H9 (cell line): ENCODE measurements around the gene CCNC. TPM values are rescaled to one million over a fixed set of nuclear protein-coding genes. Genes with fewer than 3 reads are reported as not detected.

Source experiments
- DNase-seq: peaks from one replicate; pipeline ENCODE4 v3.0.0-alpha.2; 2017
- H2AFZ ChIP-seq: one replicate; pipeline ENCODE4 v1.6.1; 2013; ENCODE audit warnings: mild to moderate bottlenecking, low read length, control low read depth, moderate library complexity
- H2AK5ac ChIP-seq: 2 replicates; pipeline ENCODE4 v1.6.1; 2013; ENCODE audit warnings: low read length, control low read depth, mixed read lengths; ENCODE audit not compliant: insufficient read length
- H2BK120ac ChIP-seq: one replicate; pipeline ENCODE4 v1.6.1; 2013; ENCODE audit warnings: low read depth, mild to moderate bottlenecking, low read length, control low read depth, inconsistent platforms; ENCODE audit not compliant: poor library complexity, severe bottlenecking
- H2BK12ac ChIP-seq: 2 replicates; pipeline ENCODE4 v1.6.1; 2013; ENCODE audit warnings: low read length, control low read depth, mixed read lengths, low read depth; ENCODE audit not compliant: insufficient read length
- H2BK15ac ChIP-seq: 2 replicates; pipeline ENCODE4 v1.6.1; 2013; ENCODE audit warnings: low read depth, low read length, control low read depth
- H2BK20ac ChIP-seq: one replicate; pipeline ENCODE4 v1.6.1; 2013; ENCODE audit warnings: low read depth, mild to moderate bottlenecking, low read length, control low read depth, inconsistent platforms; ENCODE audit not compliant: poor library complexity, severe bottlenecking
- H2BK5ac ChIP-seq: 2 replicates; pipeline ENCODE4 v1.6.1; 2013; ENCODE audit warnings: low read length, control low read depth, mixed read lengths; ENCODE audit not compliant: insufficient read length
- H3K14ac ChIP-seq: 2 replicates; pipeline ENCODE4 v1.6.1; 2013; ENCODE audit warnings: low read length, control low read depth; ENCODE audit not compliant: insufficient read depth
- H3K18ac ChIP-seq: 2 replicates; pipeline ENCODE4 v1.6.1; 2013; ENCODE audit warnings: low read depth, mild to moderate bottlenecking, mixed read lengths, low read length, control low read depth; ENCODE audit not compliant: insufficient read length
- H3K23ac ChIP-seq: 2 replicates; pipeline ENCODE4 v1.6.1; 2013; ENCODE audit warnings: low read length, control low read depth, mixed read lengths, low read depth; ENCODE audit not compliant: insufficient read length
- H3K23me2 ChIP-seq: 2 replicates; pipeline ENCODE4 v1.6.1; 2013; ENCODE audit warnings: low read depth, mild to moderate bottlenecking, mixed read lengths, low read length, control low read depth; ENCODE audit not compliant: insufficient read length, poor library complexity, severe bottlenecking
- H3K27ac ChIP-seq: 2 replicates; pipeline ENCODE4 v1.5.1; 2013; ENCODE audit warnings: low read length, control low read depth, mixed read lengths, low read depth; ENCODE audit not compliant: insufficient read length
- H3K27me3 ChIP-seq: 2 replicates; pipeline ENCODE4 v1.6.1; 2013; ENCODE audit warnings: low read length, control low read depth, inconsistent platforms; ENCODE audit not compliant: insufficient read depth
- H3K4ac ChIP-seq: 2 replicates; pipeline ENCODE4 v1.6.1; 2013; ENCODE audit warnings: low read depth, mild to moderate bottlenecking, control low read depth, inconsistent platforms, low read length, moderate library complexity
- H3K4me1 ChIP-seq: 2 replicates; pipeline ENCODE4 v1.6.1; 2013; ENCODE audit warnings: low read length, control low read depth, inconsistent platforms; ENCODE audit not compliant: insufficient read depth
- H3K4me2 ChIP-seq: 2 replicates; pipeline ENCODE4 v1.6.1; 2013; ENCODE audit warnings: low read length, control low read depth, mixed read lengths; ENCODE audit not compliant: insufficient read length, insufficient read depth
- H3K56ac ChIP-seq: 2 replicates; pipeline ENCODE4 v1.6.1; 2013; ENCODE audit warnings: low read depth, mild to moderate bottlenecking, mixed read lengths, low read length, control low read depth; ENCODE audit not compliant: insufficient read length
- H3K79me1 ChIP-seq: 2 replicates; pipeline ENCODE4 v1.6.1; 2013; ENCODE audit warnings: low read depth, mild to moderate bottlenecking, moderate library complexity, low read length, control low read depth, inconsistent platforms; ENCODE audit not compliant: insufficient read depth, poor library complexity, severe bottlenecking
- H3K79me2 ChIP-seq: 2 replicates; pipeline ENCODE4 v1.6.1; 2013; ENCODE audit warnings: low read length, control low read depth, inconsistent platforms; ENCODE audit not compliant: insufficient read depth
- H3K9ac ChIP-seq: 2 replicates; pipeline ENCODE4 v1.6.1; 2013; ENCODE audit warnings: low read length, control low read depth, mixed read lengths; ENCODE audit not compliant: insufficient read length; ENCODE audit errors: extremely low read depth
- H3K9me3 ChIP-seq: one replicate; pipeline ENCODE4 v1.6.1; 2013; ENCODE audit warnings: low read depth, low read length, inconsistent platforms; ENCODE audit not compliant: control insufficient read depth
- H3T11ph ChIP-seq: one replicate; pipeline ENCODE4 v1.6.1; 2013; ENCODE audit warnings: mild to moderate bottlenecking, low read length, control low read depth, inconsistent platforms
- H4K20me1 ChIP-seq: one replicate; pipeline ENCODE4 v1.6.1; 2013; ENCODE audit not compliant: control insufficient read depth, insufficient read length, insufficient read depth
- H4K5ac ChIP-seq: 2 replicates; pipeline ENCODE4 v1.6.1; 2013; ENCODE audit warnings: low read depth, mild to moderate bottlenecking, mixed read lengths, low read length, control low read depth; ENCODE audit not compliant: insufficient read length
- H4K8ac ChIP-seq: replicated peaks from 2 replicates; pipeline ENCODE4 v1.6.1; 2013; ENCODE audit warnings: low read length, control low read depth, mixed read lengths, low read depth; ENCODE audit not compliant: insufficient read length
- H4K91ac ChIP-seq: 2 replicates; pipeline ENCODE4 v1.6.1; 2013; ENCODE audit warnings: low read depth, mild to moderate bottlenecking, moderate library complexity, mixed read lengths, low read length, control low read depth; ENCODE audit not compliant: insufficient read length
- H3K27ac Mint-ChIP-seq, 3 experiments: 2 replicates in 2 of 3; 3 replicates in 1 of 3; pipeline ENCODE4 v1.8.0; 2020 to 2021; ENCODE audit warnings: mixed read lengths in 3 of 3, mild to moderate bottlenecking in 1 of 3, moderate library complexity in 1 of 3
- H3K27me3 Mint-ChIP-seq: 2 replicates; pipeline ENCODE4 v1.8.0; 2021; ENCODE audit warnings: low read depth, mild to moderate bottlenecking, moderate library complexity, mixed read lengths
- H3K36me3 Mint-ChIP-seq, 3 experiments: 2 replicates in 2 of 3; 3 replicates in 1 of 3; pipeline ENCODE4 v1.8.0; 2020 to 2021; ENCODE audit warnings: low read depth in 3 of 3, mixed read lengths in 3 of 3; ENCODE audit not compliant: insufficient read depth in 1 of 3
- H3K4me1 Mint-ChIP-seq, 2 experiments: 2 replicates each; pipeline ENCODE4 v1.8.0; 2020; ENCODE audit warnings: mixed read lengths in 2 of 2
- H3K4me3 Mint-ChIP-seq, 2 experiments: 2 replicates in 1 of 2; 3 replicates in 1 of 2; pipeline ENCODE4 v1.8.0; 2020 to 2021; ENCODE audit warnings: mild to moderate bottlenecking in 2 of 2, mixed read lengths in 2 of 2, moderate library complexity in 1 of 2
- H3K9me3 Mint-ChIP-seq, 2 experiments: 2 replicates in 1 of 2; 3 replicates in 1 of 2; pipeline ENCODE4 v1.8.0; 2020; ENCODE audit warnings: mild to moderate bottlenecking in 2 of 2, mixed read lengths in 2 of 2, moderate library complexity in 1 of 2
- whole genome bisulfite sequencing: extraction: QIAGEN DNeasy Blood & Tissue Kit; methylation state at CpG from one replicate; pipeline ENCODE4 v1.1.7; 2013; ENCODE audit warnings: missing lambda C conversion rate, low lambda C conversion rate, mixed read lengths; ENCODE audit not compliant: insufficient read length; ENCODE audit errors: extremely low coverage; 5-methylcytosine and 5-hydroxymethylcytosine counted together
- total RNA-seq: library from RNA; stranded (reverse); gene quantifications from 2 replicates; pipeline ENCODE4 v1.2.1, GENCODE V29; 2021
- TF ChIP-seq, protein P1 (sequence below): fragments of 200-600 bp; sonication (generic); conservative IDR thresholded peaks from 3 replicates; pipeline ENCODE4 v1.8.0; 2021; ENCODE audit warnings: antibody characterized with exemption, mild to moderate bottlenecking

The CCNC gene
- total RNA-seq, 1 experiment from 2014 or later, result 112 TPM

DNA sequence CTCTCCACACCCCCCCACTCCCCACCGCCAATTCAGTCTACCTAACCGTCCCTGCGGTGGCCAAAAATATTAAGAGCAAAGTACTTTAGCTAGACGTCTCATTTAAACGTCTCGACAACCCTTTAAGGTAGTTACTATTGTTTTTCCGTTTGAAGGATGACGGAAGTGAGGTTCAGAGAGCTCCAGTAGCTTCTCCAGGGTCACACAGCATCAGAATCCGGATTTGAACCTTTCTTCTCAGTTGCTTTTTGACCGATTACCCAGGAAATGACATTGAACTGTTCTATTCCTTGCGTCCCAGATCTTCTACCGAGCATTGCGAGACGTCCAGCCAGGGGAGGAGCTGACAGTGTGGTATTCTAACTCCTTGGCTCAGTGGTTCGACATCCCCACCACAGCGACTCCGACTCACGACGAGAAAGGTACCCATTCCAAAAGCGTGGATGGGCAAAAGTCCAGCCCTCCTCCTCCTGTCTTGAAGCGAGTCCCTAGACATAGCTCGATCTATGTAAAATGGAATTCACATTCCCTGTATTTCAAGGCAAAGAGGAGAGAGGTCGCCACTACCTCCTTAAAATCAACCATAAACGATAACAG is 40.5 kb upstream of the CCNC start:
- Histone ChIP-seq H3K27me3 (peaks cover 87% of the 10 kb centered on the region), H3T11ph (no peak overlapping the region), H3K18ac (no peak overlapping the region), H3K23ac (no peak overlapping the region), H3K9me3 (no peaks in the 10 kb centered on the region), H3K4me1 (no peaks in the 10 kb centered on the region), H4K20me1 (no peaks in the 10 kb centered on the region), H2BK5ac (no peak overlapping the region), H3K27ac (no peak overlapping the region), H4K5ac (no peak overlapping the region), H3K4me2 (peak overlapping the region; percentile 28), H2BK20ac (no peak overlapping the region), H4K8ac (no peak overlapping the region), H3K9ac (no peak overlapping the region), H4K91ac (no peak overlapping the region), H3K14ac (no peak overlapping the region), H3K79me2 (no peaks in the 10 kb centered on the region), H2BK12ac (no peak overlapping the region), H3K79me1 (no peaks in the 10 kb centered on the region), H3K56ac (no peak overlapping the region), H3K23me2 (peaks cover 3% of the 10 kb centered on the region), H3K4ac (no peak overlapping the region), H2BK120ac (no peak overlapping the region), H2BK15ac (no peak overlapping the region), H2AFZ (no peak overlapping the region), H2AK5ac (no peak overlapping the region)
- Mint-ChIP-seq H3K36me3 (no peaks in the 10 kb centered on the region), H3K27me3 (peaks cover 99% of the 10 kb centered on the region), H3K4me3 (peak overlapping the region in 1 of 2 experiments; percentile 66; a peak in 1 of 5 replicates), H3K9me3 (peaks cover 0 to 3% of the 10 kb centered on the region in 2 experiments; a peak in 2 of 5 replicates), H3K4me1 (peaks cover 27 to 57% of the 10 kb centered on the region in 2 experiments), H3K27ac (no peak overlapping the region)
- TF ChIP-seq, protein P1, sequence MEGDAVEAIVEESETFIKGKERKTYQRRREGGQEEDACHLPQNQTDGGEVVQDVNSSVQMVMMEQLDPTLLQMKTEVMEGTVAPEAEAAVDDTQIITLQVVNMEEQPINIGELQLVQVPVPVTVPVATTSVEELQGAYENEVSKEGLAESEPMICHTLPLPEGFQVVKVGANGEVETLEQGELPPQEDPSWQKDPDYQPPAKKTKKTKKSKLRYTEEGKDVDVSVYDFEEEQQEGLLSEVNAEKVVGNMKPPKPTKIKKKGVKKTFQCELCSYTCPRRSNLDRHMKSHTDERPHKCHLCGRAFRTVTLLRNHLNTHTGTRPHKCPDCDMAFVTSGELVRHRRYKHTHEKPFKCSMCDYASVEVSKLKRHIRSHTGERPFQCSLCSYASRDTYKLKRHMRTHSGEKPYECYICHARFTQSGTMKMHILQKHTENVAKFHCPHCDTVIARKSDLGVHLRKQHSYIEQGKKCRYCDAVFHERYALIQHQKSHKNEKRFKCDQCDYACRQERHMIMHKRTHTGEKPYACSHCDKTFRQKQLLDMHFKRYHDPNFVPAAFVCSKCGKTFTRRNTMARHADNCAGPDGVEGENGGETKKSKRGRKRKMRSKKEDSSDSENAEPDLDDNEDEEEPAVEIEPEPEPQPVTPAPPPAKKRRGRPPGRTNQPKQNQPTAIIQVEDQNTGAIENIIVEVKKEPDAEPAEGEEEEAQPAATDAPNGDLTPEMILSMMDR, result no peak
- no peak for DNase-seq
- WGBS, result no CpG with 5 or more reads among the region's 24 CpGs
